CD4-positive, alpha-beta T cell treated with Interleukin-17A for 4 hours (primary cell): ENCODE measurements around the gene FOXJ3.

Experiments used
- DNase-seq: peaks from one replicate; pipeline ENCODE4 v3.0.0-alpha.2; 2020; ENCODE audit warnings: mixed read lengths

The FOXJ3 gene

DNA sequence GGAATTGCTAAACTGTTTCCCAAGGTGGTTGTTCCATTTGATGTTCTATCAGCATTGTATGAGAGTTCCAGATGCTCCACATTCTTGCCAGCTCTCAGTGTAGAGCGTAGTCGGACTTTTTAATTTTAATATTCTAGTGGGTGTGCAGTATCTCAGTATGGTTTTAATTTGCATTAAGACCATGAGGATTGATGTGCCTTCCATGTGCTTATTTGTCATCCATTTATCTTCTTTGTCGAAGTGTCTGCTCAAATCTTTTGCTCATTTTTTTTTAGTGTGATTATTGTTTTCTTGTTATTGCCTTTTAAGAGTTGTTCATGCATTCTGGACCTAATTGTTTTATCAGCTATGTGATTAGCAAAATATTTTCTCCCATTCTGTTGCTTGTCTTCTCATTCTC, 195.6 kb downstream of the FOXJ3 start:
- DNase-seq, result no peak

DNA sequence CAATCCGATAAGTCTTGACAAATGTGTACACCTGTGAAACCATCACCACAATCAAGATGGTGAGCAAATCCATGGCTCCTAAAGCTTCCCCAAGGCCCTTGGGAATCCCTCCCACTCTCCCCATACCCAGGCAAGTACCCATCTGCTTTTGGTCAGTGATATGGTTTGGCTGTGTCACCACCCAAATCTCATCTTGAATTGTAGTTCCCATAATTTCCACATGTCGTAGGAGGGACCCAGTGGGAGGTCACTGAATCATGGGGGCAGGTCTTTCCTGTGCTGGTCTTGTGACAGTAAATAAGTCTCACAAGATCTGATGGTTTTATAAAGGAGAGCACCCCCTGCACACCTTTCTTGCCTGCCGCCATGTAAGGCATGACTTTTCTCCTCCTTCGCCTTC, 196.4 kb downstream of the FOXJ3 start:
- no peak for DNase-seq

DNA sequence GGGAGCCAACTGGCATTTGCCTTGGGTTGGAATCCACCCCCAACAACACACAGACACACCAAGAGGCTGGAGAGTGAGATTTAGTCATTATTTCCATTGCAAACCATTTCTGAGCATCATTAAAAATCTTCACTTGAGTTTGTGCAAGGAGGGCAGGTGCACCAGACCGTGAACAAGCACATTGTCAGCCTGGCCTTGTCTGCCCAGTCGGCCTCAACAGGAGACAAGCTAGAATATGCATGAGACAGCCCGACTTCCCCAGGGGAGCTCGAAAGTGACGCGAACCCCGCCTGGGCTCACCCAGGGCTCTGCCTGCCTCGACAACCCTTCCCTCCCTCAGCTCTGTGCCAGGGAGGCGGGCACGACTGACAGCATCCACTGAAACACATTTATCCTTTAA, 197.3 kb downstream of the FOXJ3 start:
- no peak for DNase-seq

DNA sequence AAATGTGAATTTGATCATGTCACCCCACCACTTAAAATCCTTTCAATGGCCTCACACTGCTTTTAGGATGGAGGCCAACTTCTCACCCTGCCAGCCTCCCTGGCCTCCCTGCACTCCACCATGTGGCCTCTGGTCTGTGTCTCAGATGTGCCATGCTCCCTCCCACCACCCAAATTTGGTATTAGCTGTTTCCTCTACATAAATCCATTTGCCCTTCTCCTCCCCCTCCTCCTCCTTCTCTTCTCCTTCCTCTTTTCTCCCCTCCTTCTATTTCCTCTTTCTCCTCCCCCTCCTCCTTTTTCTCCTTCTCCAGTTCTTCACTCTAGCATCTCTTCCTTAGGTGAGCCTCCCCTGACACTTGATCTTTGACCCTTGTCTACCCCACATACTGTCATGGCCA, 198.6 kb downstream of the FOXJ3 start:
- DNase-seq, result no peak

DNA sequence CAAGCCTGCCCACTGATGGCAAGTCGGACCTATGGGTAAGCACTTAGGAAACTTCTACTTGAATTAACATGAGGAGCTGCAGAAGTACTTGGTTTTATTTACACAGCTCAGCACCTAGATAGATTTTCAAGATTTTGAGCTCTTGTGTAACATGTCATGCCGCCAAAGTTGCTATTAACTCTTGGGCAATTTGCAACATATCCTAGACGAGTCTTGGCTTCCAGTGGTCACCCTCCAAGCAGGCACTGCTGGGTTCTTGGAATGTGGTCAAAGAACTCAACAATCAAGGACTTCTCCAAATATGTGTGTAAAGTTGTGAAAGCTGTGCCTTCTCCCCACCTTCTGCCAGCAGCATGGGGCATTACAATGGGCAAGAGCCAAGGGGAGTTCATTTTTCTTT, 199.6 kb downstream of the FOXJ3 start:
- no peak for DNase-seq

DNA sequence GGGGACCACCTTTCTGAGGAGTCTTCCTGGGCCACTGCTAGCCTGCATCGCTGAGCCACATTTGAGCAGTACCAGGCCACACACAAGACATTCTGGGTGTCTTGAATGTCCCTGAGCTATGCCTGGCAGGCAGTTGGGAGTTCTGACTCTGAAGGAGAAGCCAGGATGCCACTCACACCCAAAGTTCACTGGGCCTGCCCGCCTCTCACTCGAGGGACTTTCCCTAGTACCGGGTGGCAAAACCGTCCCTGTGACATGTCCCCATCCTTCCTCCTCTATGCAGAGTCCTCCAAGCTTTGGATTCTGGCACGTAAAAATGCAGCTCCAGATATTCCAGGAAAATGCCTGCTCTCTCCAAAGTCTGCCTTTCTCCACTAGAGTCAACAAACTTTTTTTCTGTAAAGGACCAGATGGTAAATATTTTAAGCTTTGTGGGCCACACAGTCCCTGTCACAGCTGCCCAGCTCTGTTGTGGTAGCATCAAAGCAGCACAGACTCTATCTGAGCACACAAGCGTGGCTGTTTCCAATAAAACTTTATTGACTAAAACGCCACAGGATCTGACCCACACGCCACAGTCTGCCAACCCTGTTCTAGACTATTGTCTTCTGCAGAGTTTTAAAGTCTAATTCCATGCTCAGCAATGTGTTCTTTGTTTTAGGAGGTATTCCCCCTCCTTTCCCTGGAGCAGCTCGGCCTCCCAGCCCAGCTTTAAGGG, 201.1 kb downstream of the FOXJ3 start:
- DNase-seq, result no peak

DNA sequence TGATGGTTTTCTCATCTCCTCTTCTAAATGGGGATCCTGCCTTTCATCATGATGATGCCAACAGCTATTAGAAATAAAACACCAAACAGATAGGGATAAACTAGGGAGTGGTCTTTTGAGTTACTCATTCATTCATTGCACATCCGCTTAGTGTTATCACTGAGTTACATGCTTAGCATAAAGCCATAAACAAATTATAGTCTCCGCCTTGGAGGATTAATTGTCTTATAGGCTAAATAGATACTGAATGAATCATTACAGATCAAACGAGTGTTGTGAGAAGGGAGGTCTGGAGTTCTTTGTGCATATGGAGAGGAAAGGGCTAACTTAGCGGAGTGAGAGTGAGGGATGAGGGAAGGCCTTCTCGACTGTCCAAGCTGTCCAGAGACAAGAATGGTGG, 201.6 kb downstream of the FOXJ3 start:
- no peak for DNase-seq

DNA sequence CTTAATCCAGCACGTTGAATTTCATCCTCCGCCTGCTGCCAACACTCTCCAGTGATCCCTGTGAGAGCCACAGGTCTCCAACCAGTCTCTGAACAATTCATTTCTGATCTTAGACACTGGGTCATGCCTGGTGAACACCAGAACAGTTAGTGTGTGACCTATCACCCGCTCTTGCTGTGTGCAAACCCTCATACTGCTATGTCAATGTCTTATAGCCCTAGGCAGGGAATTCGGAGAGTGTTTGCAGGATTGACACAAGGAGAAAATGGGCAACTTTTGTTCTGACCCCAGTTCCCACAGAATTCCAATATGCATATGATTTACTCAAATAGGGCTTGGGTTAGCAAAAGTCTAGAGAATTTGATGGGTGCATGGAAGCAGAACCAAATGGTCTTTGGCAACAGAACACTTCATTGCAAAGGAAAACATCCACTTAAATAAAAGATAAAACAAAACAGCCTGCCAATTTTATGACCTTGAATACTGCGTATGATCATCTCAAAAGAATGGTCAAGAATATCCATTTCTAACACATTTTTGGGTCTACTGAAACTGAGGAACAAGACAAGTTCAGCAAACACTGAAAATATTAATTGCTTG, 204.9 kb downstream of the FOXJ3 start:
- no peak for DNase-seq

DNA sequence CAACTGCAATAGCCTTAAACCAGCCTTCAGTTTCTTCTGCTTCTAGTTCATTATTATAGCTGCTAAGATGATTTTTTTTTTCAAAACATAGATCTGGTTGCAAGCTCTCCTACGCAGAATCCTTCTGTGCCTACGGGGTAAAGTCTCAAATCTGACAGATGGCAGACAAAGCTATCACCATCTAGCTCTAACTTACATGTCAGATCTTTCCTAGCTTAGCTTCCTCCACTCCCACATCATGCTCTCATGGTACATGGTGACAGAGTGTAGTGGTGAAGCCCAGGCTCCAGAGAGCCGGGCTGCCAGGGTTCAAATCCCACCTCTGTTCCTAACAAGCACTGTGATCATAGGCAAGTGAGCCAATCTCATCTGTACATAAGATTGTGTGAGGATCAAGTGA, 206.1 kb downstream of the FOXJ3 start:
- DNase-seq, result no peak

DNA sequence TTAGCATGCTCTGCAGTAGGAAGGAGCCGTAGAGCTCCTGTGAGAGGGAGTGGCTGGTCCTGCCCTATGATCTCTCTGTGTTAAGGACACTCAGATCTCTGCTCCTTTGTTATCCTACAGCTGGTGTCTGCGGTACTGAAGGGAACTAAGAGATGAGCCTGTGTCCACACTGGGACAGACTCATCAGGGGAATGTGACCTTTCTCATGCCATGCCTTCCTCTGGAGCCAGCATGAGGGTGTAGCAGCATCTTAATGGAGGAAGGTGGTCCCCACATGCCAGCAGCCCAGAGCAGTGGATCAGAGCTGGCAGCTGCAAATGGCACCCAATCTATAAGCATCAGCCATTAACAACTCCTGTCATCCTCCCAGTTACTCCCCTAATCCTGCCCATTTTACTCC, 206.5 kb downstream of the FOXJ3 start:
- DNase-seq, result no peak

DNA sequence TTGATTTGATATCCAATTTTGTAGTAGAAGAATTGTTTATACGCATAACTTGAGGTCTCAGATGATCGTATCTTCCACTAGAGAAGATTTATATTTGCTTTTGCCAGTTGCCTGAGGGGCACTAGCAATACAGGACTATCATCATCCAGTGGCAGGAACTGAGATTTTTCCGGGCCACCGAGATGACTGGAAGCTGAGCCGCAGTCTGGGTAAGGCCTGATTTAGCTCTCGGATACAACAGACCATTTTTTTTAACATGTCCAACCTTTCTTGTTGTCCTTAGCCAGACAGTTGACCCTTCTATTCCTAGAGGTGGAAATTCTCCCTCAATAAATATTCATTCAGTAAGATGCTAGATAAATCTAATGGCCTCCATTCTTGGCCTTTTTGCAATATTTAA, 207.3 kb downstream of the FOXJ3 start:
- no peak for DNase-seq
